ENCODE results near the gene MSMO1. TPM values are rescaled to one million over a fixed set of nuclear protein-coding genes. Genes with fewer than 3 reads are reported as not detected.
A peak's percentile ranks its signal among the peaks of the same experiment; 100 is the strongest.

MSMO1 gene
- total RNA-seq, 1 donor from 2014 or later: 43.5 TPM

DNA sequence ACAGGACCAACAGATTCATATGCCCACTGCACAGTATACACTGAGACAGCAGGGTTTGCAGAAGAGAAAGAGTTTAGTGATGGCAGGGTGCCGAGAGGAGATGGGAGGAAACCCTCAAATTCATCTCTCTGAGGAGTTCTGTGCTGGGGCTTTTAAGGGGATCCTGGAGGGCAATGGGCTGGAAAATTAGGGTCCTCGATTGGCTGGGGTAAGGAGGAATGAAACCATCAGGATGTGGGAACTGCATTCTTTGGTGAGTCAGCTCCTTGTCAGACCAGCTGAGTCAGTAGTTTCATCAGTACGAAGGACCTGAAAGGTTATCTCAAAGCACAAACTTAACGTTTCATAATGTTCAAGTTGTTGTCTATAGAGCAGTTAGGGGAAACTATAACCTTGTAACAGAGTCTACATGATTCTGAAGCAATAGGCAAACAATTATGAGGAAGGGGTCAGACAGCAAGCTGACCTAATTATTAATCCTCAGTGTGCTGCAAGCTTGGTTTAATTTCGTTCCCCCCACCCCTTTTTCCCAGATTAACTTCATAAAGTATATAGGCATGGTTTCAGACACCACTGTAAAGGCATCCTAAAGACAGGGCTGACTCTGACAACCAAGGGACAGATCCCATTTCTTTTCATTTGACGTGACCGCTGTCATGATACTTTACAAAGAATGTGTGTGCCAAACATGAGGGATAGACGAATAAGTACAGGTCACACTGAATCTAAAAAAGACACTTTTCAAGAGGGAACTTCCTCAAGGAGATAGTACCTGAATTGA lies 1.5 kb upstream of the MSMO1 start:
- no peak for DNase-seq (ENCODE audit: extremely low spot score in 2 of 2)
- Histone ChIP-seq H3K27me3 (no peaks in the 10 kb centered on the region), H3K4me3 (peak overlapping the region; percentile 75 to 89), H3K9me3 (no peaks in the 10 kb centered on the region), H3K36me3 (no peaks in the 10 kb centered on the region), H3K4me1 (peaks cover 37% of the 10 kb centered on the region), H3K27ac (peak overlapping the region; percentile 71)
- intact Hi-C loops (cut with DNase I): loop anchor here (10.0 kb wide), 2 partner anchors 121 to 201 kb away; partner anchors contain the start of gene KLHL2
- TF ChIP-seq POLR2A (IDR thresholded peaks at IDR 0.05) (no peak), CTCF (IDR thresholded peaks at IDR 0.05) (no peak), POLR2AphosphoS5 (IDR thresholded peaks at IDR 0.05; ENCODE audit: insufficient read depth in 1 of 2, low read depth in 1 of 2) (no peak)

DNA sequence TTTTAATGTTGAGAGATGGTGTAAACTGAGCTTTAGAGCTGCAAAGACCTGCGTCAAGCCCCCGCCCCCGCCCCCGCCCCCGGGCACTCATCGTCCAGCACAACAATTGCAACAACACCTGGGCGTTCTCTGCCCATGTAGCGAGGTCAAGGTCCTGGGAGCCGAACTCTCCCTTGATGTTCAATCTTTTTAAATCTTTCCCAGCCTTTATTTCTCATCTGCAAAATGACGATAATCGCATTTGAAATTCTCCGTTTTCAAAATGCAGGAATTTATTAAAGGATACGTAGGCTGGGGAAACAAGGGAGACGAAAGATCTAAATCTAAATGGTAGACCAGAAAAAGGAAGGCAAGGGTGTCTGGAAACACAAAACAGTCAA lies 648 bp upstream of the MSMO1 start:
- TF ChIP-seq POLR2A (IDR thresholded peaks at IDR 0.05) (no peak), CTCF (IDR thresholded peaks at IDR 0.05) (no peak), POLR2AphosphoS5 (IDR thresholded peaks at IDR 0.05; ENCODE audit: insufficient read depth in 1 of 2, low read depth in 1 of 2) (no peak)
- Histone ChIP-seq H3K9me3 (no peaks in the 10 kb centered on the region), H3K27ac (peak overlapping the region; percentile 71), H3K27me3 (no peaks in the 10 kb centered on the region), H3K4me1 (peaks cover 38% of the 10 kb centered on the region), H3K4me3 (peak overlapping the region; percentile 75 to 89), H3K36me3 (no peaks in the 10 kb centered on the region)
- intact Hi-C loops (cut with DNase I): loop anchor here (10.0 kb wide), 2 partner anchors 122 to 202 kb away; partner anchors contain the start of gene KLHL2
- DNase-seq (ENCODE audit: extremely low spot score in 2 of 2): no peak

DNA sequence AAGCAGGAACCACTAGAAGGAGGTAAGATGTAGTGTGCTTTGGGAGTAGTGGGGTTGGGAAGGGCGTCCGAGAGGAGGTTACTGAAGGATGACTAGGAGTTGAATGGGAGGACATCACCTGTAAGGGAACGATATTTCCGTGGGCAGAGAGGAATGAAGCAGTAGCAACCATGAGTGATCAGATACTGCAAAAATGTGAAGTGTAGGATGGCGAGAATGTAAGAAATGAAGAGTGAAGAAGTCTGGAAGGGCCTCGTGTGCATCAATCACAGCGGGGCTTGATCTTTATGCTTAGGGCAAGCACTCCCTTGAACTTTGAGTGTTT lies 594 bp downstream of the MSMO1 start:
- DNase-seq (ENCODE audit: extremely low spot score in 2 of 2): no peak
- Histone ChIP-seq H3K4me3 (peak overlapping the region; percentile 75 to 89), H3K36me3 (no peaks in the 10 kb centered on the region), H3K27ac (peak overlapping the region; percentile 91), H3K27me3 (no peaks in the 10 kb centered on the region), H3K4me1 (peaks cover 47% of the 10 kb centered on the region), H3K9me3 (no peaks in the 10 kb centered on the region)
- TF ChIP-seq POLR2A (IDR thresholded peaks at IDR 0.05) (no peak), POLR2AphosphoS5 (IDR thresholded peaks at IDR 0.05; ENCODE audit: insufficient read depth in 1 of 2, low read depth in 1 of 2) (no peak), CTCF (IDR thresholded peaks at IDR 0.05) (no peak)
- intact Hi-C loops (cut with DNase I): loop anchor here (10.0 kb wide), 2 partner anchors 123 to 203 kb away; partner anchors contain the start of gene KLHL2

DNA sequence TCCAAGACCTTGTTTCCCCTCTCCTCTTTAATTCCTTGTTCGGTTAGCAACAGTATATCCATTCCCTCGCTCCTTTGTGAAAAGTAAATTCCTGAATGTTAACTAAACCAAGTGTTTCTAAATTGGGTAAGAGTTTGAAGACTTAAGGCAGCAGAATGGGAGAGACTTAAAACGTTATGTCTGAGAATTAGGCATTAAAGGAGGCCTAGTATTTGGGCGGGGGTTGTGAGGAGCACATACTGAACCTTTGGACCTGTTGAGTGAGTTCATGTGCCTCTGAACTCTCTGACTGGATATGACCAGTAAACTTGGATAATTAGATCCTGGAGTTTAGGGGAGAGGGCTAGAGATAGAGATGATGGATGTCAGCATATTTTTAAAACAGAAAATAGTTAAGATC lies 1.2 kb downstream of the MSMO1 start:
- Histone ChIP-seq H3K27ac (peak overlapping the region; percentile 91), H3K4me3 (peak overlapping the region in 1 of 2 donors; percentile 75), H3K4me1 (peaks cover 47% of the 10 kb centered on the region), H3K27me3 (no peaks in the 10 kb centered on the region), H3K9me3 (no peaks in the 10 kb centered on the region), H3K36me3 (no peaks in the 10 kb centered on the region)
- TF ChIP-seq CTCF (IDR thresholded peaks at IDR 0.05) (no peak), POLR2AphosphoS5 (IDR thresholded peaks at IDR 0.05; ENCODE audit: insufficient read depth in 1 of 2, low read depth in 1 of 2) (peak in 1 of 2 donors; percentile 28)
- no peak for DNase-seq (ENCODE audit: extremely low spot score in 2 of 2)
- intact Hi-C loops (cut with DNase I): loop anchor here (10.0 kb wide), 2 partner anchors 124 to 204 kb away; partner anchors contain the start of gene KLHL2

DNA sequence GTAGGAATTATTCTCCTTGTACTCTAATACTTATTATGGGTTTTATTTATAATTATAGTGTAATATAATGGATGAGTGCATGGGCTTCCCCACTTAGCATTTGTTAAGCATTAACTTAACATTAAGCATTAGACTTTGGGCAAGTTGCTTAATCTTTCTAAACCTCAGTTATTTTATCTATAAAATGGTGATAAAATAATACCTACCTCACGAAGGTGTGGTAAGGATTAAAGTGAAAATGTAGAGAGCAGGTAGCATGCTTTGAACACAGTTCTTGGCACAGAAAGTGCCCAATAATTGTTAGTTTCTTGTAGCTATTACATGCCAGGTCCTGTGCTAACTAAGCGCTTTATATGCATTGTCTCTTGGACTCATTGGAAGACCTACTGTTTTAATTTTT lies 2.6 kb downstream of the MSMO1 start:
- no peak for DNase-seq (ENCODE audit: extremely low spot score in 2 of 2)
- Histone ChIP-seq H3K9me3 (no peaks in the 10 kb centered on the region), H3K4me1 (peaks cover 47% of the 10 kb centered on the region), H3K36me3 (no peaks in the 10 kb centered on the region), H3K27ac (no peak overlapping the region), H3K27me3 (no peaks in the 10 kb centered on the region), H3K4me3 (no peak overlapping the region)
- intact Hi-C loops (cut with DNase I): no loop called here
- TF ChIP-seq POLR2AphosphoS5 (IDR thresholded peaks at IDR 0.05; ENCODE audit: insufficient read depth in 1 of 2, low read depth in 1 of 2) (no peak), CTCF (IDR thresholded peaks at IDR 0.05) (no peak), POLR2A (IDR thresholded peaks at IDR 0.05) (no peak)

All from vagina (tissue), 2 donors.